Lower leg skin (tissue), 3 donors: ENCODE results near the gene SLC39A6.

Source experiments
- POLR2A ChIP-seq, 2 donors: fragments of 450-650 bp; IDR thresholded peaks; one replicate each; pipeline ENCODE4 v1.6.1; 2016 to 2017; ENCODE audit warnings: antibody characterized with exemption in 2 of 2, mild to moderate bottlenecking in 1 of 2, moderate library complexity in 1 of 2
- TF ChIP-seq, protein P1 (sequence below), 3 donors: fragments of 450-650 bp; IDR thresholded peaks; one replicate each; pipeline ENCODE4 v1.5.1; 2016; ENCODE audit warnings: antibody characterized with exemption in 3 of 3, mild to moderate bottlenecking in 3 of 3, moderate library complexity in 2 of 3

DNA sequence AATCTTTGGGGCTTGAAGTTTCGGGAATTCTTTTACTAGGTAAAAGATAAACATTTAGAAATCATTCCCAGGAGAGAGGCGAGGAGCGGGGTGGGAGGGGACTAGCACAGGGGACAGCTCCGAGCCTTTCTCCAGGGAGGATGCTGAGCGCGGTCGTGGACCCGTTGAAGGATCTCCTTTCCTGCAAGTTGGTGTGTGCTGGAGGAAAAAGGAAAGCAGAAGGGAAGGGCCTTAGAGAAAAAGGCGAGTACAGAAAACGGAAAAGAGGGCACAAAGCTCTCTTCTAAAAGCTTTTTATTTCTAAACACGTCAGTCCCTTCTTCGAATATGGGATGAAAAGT, 640 bp downstream of the SLC39A6 start:
- TF ChIP-seq, protein P1, sequence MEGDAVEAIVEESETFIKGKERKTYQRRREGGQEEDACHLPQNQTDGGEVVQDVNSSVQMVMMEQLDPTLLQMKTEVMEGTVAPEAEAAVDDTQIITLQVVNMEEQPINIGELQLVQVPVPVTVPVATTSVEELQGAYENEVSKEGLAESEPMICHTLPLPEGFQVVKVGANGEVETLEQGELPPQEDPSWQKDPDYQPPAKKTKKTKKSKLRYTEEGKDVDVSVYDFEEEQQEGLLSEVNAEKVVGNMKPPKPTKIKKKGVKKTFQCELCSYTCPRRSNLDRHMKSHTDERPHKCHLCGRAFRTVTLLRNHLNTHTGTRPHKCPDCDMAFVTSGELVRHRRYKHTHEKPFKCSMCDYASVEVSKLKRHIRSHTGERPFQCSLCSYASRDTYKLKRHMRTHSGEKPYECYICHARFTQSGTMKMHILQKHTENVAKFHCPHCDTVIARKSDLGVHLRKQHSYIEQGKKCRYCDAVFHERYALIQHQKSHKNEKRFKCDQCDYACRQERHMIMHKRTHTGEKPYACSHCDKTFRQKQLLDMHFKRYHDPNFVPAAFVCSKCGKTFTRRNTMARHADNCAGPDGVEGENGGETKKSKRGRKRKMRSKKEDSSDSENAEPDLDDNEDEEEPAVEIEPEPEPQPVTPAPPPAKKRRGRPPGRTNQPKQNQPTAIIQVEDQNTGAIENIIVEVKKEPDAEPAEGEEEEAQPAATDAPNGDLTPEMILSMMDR (IDR thresholded peaks at IDR 0.05), result no peak
- TF ChIP-seq POLR2A (IDR thresholded peaks at IDR 0.05), result no peak
